Measurements from ENCODE around the gene SPTBN5. TPM values are rescaled to one million over a fixed set of nuclear protein-coding genes. Genes with fewer than 3 reads are reported as not detected.

SPTBN5 gene
- polyA plus RNA-seq, 1 donor from 2014 or later, result 0.01 TPM

DNA sequence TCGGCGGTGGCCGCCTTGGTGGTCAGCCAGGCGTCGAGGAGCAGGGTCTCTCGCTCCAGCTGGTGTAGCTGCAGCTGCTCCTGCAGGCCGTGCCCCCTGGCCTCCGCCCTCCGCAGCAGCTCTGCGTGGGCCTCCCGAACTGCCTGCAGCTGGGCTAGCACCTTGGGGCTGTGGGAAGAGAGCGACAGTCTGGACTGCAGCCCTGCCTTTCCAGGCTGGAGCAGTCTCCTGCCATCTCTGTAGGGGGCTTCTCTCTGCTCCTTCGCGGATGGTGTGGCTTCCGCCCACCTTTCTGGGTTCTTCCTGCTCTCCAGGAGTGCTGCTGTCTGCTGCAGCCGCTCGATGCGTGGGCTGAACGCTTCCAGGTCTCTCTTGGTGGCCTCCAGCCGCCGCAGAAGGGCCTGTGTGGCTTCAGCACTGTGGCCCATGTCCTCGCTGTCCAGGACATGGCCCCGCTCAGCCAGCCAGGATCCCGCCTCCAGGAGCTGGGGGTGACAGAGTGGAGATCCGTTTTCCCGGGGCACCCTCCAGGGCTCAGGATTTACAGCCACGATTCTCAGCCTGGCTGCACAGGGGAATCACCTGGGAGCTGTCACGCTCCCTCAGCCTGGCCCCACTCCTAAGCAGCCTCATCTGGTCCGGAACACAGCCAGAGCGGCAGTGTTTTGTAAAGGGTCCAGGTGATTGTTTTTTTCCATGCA lies 38.4 kb downstream of the SPTBN5 start:
- Histone ChIP-seq H3K9me2 (ENCODE audit: insufficient read depth, low read length) (no peaks in the 10 kb centered on the region), H3K9ac (ENCODE audit: low read length) (no peak overlapping the region), H3K4me3 (ENCODE audit: low read length) (no peak overlapping the region), H3F3A (ENCODE audit: insufficient read depth, low read length, poor library complexity, severe bottlenecking) (no peaks in the 10 kb centered on the region), H3K27ac (ENCODE audit: low read length) (no peak overlapping the region), H3K27me3 (ENCODE audit: insufficient read depth, low read depth, low read length) (no peaks in the 10 kb centered on the region), H2AFZ (ENCODE audit: low read depth, low read length) (no peak overlapping the region), H3K9me3 (ENCODE audit: low read length) (no peaks in the 10 kb centered on the region), H3K36me3 (ENCODE audit: insufficient read depth, low read length) (no peaks in the 10 kb centered on the region), H4K20me1 (ENCODE audit: insufficient read depth) (no peaks in the 10 kb centered on the region), H3K79me2 (replicated peaks; ENCODE audit: insufficient read depth, low read length) (no peaks in the 10 kb centered on the region), H3K4me2 (ENCODE audit: low read length) (no peak overlapping the region)
- TF ChIP-seq MXI1 (conservative IDR thresholded peaks at IDR 0.05; ENCODE audit: poor library complexity, severe bottlenecking) (no peak), EZH2 (IDR thresholded peaks at IDR 0.05; ENCODE audit: borderline replicate concordance, insufficient read depth, low read length, poor library complexity, severe bottlenecking) (no peak), SMC3 (conservative IDR thresholded peaks at IDR 0.05; ENCODE audit: poor library complexity) (no peak)
- TF ChIP-seq, protein P1, sequence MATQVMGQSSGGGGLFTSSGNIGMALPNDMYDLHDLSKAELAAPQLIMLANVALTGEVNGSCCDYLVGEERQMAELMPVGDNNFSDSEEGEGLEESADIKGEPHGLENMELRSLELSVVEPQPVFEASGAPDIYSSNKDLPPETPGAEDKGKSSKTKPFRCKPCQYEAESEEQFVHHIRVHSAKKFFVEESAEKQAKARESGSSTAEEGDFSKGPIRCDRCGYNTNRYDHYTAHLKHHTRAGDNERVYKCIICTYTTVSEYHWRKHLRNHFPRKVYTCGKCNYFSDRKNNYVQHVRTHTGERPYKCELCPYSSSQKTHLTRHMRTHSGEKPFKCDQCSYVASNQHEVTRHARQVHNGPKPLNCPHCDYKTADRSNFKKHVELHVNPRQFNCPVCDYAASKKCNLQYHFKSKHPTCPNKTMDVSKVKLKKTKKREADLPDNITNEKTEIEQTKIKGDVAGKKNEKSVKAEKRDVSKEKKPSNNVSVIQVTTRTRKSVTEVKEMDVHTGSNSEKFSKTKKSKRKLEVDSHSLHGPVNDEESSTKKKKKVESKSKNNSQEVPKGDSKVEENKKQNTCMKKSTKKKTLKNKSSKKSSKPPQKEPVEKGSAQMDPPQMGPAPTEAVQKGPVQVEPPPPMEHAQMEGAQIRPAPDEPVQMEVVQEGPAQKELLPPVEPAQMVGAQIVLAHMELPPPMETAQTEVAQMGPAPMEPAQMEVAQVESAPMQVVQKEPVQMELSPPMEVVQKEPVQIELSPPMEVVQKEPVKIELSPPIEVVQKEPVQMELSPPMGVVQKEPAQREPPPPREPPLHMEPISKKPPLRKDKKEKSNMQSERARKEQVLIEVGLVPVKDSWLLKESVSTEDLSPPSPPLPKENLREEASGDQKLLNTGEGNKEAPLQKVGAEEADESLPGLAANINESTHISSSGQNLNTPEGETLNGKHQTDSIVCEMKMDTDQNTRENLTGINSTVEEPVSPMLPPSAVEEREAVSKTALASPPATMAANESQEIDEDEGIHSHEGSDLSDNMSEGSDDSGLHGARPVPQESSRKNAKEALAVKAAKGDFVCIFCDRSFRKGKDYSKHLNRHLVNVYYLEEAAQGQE (IDR thresholded peaks at IDR 0.05; ENCODE audit: borderline replicate concordance), result no peak
- TF ChIP-seq, protein P2, sequence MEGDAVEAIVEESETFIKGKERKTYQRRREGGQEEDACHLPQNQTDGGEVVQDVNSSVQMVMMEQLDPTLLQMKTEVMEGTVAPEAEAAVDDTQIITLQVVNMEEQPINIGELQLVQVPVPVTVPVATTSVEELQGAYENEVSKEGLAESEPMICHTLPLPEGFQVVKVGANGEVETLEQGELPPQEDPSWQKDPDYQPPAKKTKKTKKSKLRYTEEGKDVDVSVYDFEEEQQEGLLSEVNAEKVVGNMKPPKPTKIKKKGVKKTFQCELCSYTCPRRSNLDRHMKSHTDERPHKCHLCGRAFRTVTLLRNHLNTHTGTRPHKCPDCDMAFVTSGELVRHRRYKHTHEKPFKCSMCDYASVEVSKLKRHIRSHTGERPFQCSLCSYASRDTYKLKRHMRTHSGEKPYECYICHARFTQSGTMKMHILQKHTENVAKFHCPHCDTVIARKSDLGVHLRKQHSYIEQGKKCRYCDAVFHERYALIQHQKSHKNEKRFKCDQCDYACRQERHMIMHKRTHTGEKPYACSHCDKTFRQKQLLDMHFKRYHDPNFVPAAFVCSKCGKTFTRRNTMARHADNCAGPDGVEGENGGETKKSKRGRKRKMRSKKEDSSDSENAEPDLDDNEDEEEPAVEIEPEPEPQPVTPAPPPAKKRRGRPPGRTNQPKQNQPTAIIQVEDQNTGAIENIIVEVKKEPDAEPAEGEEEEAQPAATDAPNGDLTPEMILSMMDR (IDR thresholded peaks at IDR 0.05; ENCODE audit: poor library complexity, severe bottlenecking), result no peak

DNA sequence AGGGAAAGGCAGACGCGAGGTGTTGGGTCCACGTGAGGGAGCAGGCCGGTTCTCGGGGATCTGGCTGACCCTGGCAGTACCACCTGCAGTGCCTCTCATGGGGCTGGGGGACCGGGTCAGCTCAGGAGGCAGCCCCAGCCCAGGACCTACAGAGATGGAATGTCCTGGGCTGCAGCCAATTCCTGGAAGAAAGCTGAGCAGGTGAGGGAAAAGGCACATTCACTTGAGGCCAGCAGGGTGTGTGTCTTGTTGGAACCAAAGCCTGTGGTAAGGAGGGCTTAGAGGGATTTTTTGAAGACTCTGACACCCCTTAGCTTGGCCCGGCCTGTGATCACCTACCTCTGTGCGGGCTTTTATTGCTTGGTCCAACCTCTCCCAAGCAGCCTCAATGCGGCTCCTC lies 39.4 kb downstream of the SPTBN5 start:
- TF ChIP-seq, protein P1 (IDR thresholded peaks at IDR 0.05; ENCODE audit: borderline replicate concordance), result no peak
- no peak for TF ChIP-seq RAD21 (conservative IDR thresholded peaks at IDR 0.05)
- TF ChIP-seq EZH2 (IDR thresholded peaks at IDR 0.05; ENCODE audit: borderline replicate concordance, insufficient read depth, low read length, poor library complexity, severe bottlenecking), result no peak

More for the DNA sequence above, 39.4 kb downstream of the SPTBN5 start:
- Histone ChIP-seq H3K27me3 (ENCODE audit: insufficient read depth, low read depth, low read length) (no peaks in the 10 kb centered on the region), H3K79me2 (replicated peaks; ENCODE audit: insufficient read depth, low read length) (no peaks in the 10 kb centered on the region), H3K4me3 (ENCODE audit: low read length) (no peak overlapping the region), H3K9ac (ENCODE audit: low read length) (no peak overlapping the region), H2AFZ (ENCODE audit: low read depth, low read length) (no peak overlapping the region), H3K4me2 (ENCODE audit: low read length) (no peak overlapping the region), H3K27ac (ENCODE audit: low read length) (no peak overlapping the region), H4K20me1 (ENCODE audit: insufficient read depth) (no peaks in the 10 kb centered on the region), H3F3A (ENCODE audit: insufficient read depth, low read length, poor library complexity, severe bottlenecking) (no peaks in the 10 kb centered on the region), H3K9me2 (ENCODE audit: insufficient read depth, low read length) (no peaks in the 10 kb centered on the region), H3K36me3 (ENCODE audit: insufficient read depth, low read length) (no peaks in the 10 kb centered on the region), H3K9me3 (ENCODE audit: low read length) (no peaks in the 10 kb centered on the region)
